GM18868 (cell line): Measurements from ENCODE around the gene ASAP2.
"Not testable (repeated sequence)": the region's sequence is repeated elsewhere in the genome, so short reads cannot be mapped to it uniquely, and the experiment has no call there.

ENCODE experiments used
- ATAC-seq: cut with Tn5 transposase; IDR thresholded peaks from one replicate; pipeline ENCODE4 v1.9.1; 2021; ENCODE audit warnings: mild to moderate bottlenecking, moderate library complexity; ENCODE audit not compliant: unreplicated experiment

Gene ASAP2

GRCh38 chr2:9250091-9250490, 43.5 kb downstream of the ASAP2 start:
- no peak for ATAC-seq

- ATAC-seq = no peak
Measured at GRCh38 chr2:9250498-9251153, 44.0 kb downstream of the ASAP2 start.

GRCh38 chr2:9251154-9252001, 44.8 kb downstream of the ASAP2 start:
- ATAC-seq = no peak

- ATAC-seq = no peak
Measured at GRCh38 chr2:9252002-9252357, 45.4 kb downstream of the ASAP2 start.

GRCh38 chr2:9255416-9255815, 48.8 kb downstream of the ASAP2 start:
- no peak for ATAC-seq

DNA sequence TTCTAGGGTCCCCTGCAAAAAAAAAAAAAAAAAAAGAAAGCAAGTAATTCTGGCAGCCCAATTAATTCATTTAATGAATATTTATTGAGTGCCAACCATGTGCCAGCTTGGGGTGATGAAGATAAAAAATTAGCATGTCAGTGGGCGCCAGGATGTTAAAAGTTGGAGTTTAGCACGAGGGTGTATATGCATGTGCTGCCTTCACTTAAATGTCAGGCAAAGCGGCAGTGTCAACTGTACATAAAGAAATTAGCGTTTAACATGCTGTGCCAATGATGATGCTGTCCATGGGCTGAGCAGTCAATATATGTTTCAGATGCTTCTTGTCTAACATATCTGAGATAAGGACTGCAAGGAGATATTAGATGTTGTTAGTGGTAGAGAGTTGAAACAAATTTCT, 49.5 kb downstream of the ASAP2 start:
- ATAC-seq = no peak

GRCh38 chr2:9256570-9257043, 50.0 kb downstream of the ASAP2 start:
- ATAC-seq = no peak

DNA sequence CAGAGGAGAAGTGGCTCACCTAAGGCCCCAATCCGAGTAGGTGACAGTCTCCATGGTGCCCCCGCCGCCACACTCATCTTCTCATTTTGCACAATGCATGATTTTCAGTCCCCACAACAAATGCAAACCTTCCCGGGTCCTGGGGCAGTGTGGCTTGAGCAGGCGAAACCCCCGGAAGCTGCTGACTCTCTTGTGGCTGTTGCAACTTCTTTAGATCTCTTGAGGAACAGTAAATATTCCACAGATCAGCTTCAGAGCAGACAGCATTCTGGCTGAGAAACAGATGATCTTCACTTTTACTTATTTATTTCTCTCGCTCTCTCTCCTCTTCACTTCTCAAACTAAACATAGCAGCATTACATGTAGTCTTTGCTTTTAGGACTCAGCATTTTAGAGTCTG, 51.9 kb downstream of the ASAP2 start:
- ATAC-seq = no peak

DNA sequence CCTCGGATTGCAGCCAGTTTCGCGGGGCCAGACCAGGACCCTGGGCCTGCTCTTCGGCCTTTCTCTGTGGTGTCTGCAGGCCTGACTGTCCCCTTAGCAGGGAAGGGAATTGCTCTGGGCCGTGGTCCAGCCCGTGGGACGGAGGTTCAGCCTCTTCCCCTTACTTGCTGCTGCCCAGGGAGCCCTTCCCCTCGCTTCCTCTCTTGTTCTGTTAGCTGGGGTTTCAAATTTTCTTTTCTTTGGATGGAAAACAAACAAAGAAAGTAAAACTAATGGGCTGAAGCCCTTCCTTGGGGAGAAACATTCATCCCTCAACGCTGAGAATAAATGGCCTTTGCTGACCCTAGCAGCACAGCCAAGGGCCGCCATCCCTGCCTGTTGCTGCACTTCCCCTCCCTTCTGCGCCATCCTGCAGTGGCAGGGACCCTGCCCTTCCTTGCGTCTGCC, 52.4 kb downstream of the ASAP2 start:
- ATAC-seq = no peak

DNA sequence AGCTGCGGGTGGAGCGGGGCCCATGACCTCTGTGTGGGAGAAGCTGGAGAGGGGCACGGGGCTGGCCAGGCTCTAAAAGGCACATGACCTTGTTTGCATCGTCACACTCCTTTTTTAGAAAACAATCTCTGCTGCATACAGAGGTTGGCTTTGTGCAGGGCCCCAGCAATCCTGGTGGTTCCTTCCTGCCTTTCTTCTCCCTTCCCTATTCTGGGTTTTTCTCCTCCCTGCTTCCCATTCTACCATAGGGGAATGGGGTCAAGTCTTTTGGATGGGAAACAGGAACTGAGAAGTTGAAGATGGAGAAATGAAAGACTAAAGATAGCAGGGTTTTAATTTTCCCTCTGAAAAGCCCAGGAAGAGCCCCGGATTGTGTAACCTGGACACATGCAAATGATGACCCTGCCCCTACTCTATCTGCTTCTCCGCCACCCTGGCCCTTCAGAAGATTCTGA, 53.9 kb downstream of the ASAP2 start:
- ATAC-seq = no peak

- ATAC-seq = no peak
Measured at GRCh38 chr2:9261231-9261883, 54.7 kb downstream of the ASAP2 start.

DNA sequence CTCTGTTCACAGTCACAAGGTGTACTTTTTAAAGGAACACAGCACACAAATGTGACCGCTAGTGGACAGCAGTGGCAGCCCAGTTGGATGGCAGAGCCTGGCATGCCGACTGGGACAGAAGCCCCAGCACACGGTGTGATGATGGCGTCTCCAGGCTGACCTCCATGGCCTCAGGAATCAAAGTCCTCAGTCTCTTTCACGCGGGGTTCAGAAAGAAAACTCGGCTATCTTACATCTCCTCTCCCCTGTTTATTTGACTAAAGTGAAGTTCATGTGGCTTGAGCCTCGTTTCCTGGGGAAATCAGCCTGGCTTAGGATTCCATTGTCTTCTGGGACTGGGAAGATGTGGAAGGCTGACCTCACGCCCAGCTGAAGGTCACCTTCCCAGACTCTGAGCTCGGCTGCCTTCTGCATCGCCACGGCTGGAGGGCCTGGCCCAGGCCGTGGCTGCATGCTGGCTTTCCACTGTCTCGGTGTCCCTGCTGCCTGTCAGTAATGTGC, 56.1 kb downstream of the ASAP2 start:
- no peak for ATAC-seq

- ATAC-seq = no peak
Measured at GRCh38 chr2:9263428-9263827, 56.8 kb downstream of the ASAP2 start.

- ATAC-seq = no peak
Measured at GRCh38 chr2:9264301-9264700, 57.7 kb downstream of the ASAP2 start.

- ATAC-seq = no peak
Measured at GRCh38 chr2:9266711-9267110, 60.1 kb downstream of the ASAP2 start.

DNA sequence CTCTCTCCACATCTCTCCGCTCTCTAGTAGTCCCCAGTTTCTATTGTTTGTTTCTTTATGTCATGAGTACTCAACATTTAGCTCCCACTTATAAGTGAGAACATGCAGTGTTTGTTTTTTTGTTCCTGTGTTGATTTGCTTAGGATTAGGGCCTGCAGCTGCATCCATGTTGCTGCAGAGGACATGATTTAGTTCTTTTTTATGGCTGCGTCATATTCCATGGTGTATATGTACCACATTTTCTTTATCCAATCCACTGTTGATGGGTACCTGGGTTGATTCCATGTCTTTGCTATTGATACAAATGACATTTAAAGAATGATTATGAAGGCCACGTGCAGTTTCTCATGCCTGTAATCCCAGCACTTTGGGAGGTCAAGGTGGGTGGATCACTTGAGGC, 60.7 kb downstream of the ASAP2 start:
- not testable (repeated sequence) for ATAC-seq

DNA sequence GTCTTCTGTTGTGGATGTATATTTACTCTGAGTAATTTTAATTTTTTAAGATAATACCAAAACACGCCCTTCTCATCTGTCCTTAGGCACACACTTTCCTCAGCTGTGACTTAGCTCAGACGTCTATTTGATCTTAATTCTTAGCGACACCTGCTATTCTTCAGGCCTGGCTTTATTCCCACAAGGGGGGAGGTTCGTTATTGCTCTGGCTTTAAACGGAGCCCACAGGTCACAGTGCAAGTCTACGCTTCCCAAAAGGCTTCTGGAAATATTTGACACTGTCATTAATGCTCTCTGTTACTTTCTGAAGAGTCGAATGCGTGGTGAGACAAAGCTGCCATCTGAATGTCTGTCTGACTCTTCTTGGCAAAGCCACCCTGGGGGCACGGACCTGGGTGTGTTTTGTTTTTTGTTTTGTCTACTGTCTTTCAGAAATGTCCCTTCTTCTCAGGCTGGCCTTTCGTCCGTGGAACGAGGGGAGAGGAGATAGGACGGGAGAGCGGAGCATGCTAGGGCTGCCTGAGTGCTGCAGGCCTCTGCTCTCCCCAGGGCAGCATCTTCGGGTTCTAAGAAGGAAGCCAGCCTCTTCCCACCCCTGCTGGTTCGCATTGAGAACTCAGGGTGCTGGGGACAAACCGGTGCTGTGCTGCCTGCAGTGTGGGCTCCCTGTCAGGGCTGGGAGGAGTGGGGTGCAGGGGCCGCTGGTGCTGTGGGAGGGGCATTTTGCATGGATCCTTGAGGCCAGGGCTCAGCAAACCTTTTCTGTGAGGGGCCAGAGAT, 61.9 kb downstream of the ASAP2 start:
- no peak for ATAC-seq

DNA sequence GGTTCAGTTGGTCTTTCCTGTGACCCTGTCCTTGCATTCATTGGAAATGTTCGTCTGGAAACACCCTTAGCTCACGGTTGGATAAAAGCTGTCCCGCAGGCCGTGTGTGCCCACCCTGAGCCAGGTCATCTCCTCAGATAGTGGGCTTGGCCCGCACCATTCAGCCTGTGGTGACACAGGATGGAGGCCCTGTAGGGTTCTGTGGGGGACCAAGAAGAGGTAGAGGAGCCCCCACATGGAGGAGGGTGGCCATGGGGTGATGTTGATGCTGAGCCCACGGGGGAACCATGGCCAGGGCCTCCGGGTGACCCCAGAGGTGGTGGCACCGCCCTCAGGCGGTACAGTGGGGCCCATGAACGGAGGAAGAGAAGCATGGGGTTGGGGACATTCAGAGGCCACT, 62.7 kb downstream of the ASAP2 start:
- no peak for ATAC-seq

DNA sequence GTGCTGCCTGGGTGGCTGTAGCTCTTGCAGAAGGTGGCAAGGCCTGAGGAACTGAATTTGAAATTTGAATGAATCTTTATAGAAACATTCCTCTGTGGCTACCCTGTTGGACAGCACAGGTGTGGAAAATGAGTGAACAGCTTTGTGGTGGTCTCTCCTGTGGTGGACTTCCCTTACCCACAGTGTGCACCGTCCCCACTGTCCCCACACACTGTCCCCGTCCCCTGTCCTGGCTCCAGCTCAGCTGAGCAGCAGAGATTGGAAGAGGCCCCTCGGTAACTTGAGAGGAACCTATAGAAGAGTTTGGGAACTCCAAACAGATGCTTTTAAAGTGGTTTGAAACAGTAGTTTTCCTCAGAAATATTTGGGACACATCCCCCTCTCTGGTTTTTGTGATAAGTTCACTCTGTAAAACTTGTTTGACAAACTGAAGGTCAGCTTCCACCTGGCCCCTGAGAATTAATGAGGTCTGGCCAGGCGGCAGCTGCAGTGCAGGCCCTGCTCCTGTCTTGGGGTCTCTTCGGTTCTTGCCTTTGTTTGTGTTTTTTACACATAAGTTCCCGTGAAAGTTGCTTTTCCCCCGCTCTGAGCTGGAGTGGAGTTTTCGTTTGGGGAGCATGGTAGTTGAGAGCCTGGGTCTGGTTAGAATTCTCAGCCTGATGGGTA, 63.2 kb downstream of the ASAP2 start:
- ATAC-seq = no peak

DNA sequence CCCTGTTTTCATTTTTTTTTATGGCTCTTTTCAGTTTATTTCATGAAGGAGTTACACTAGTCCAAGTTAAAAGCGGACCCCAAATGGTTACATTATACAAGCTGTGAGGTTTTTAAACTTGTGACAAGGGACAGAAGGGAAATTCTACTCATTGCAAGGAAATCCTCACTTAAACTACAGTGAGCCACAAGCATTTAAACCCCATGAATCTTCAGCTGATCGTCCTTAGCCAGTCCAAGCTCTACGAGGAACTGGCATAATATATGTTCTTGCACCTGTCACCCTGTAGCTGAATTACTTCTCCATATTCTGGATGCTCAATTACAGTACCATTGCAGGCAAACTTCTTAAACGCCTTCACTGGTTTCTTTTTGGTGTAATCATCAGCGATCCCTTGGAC, 64.5 kb downstream of the ASAP2 start:
- ATAC-seq = no peak
